K562 (cell line): Measurements from ENCODE around the gene CUEDC2. TPM values are rescaled to one million over a fixed set of nuclear protein-coding genes. Genes with fewer than 3 reads are reported as not detected.

ENCODE experiments used
- ARID1B ChIP-seq: fragments of 450-650 bp; IDR thresholded peaks from 2 replicates; pipeline ENCODE4 v1.6.1; 2016; ENCODE audit warnings: antibody characterized with exemption, mild to moderate bottlenecking, inconsistent platforms
- ARID3B ChIP-seq: fragments of 250-450 bp; sonication (Bioruptor Pico); IDR thresholded peaks from 2 replicates; pipeline ENCODE4 v1.4.0; 2020; ENCODE audit warnings: borderline replicate concordance
- ETS1 ChIP-seq: conservative IDR thresholded peaks from 2 replicates; pipeline ENCODE4 v1.6.1; 2011; ENCODE audit warnings: low read depth, mild to moderate bottlenecking, low read length; ENCODE audit not compliant: control insufficient read depth
- L3MBTL2 ChIP-seq: fragments of 450-650 bp; IDR thresholded peaks from 2 replicates; pipeline ENCODE4 v1.6.1; 2016; ENCODE audit warnings: mild to moderate bottlenecking, moderate library complexity
- LEF1 ChIP-seq: fragments of 450-650 bp; IDR thresholded peaks from 2 replicates; pipeline ENCODE4 v1.6.1; 2016; ENCODE audit warnings: mild to moderate bottlenecking
- POLR2A ChIP-seq: fragments of 450-650 bp; conservative IDR thresholded peaks from 2 replicates; pipeline ENCODE4 v1.6.1; 2016
- POLR2G ChIP-seq: fragments of 200-400 bp; formaldehyde crosslinking; IDR thresholded peaks from 2 replicates; pipeline ENCODE4 v1.6.1; 2017; ENCODE audit warnings: low read depth, mild to moderate bottlenecking, antibody characterized with exemption, low read length, moderate library complexity
- PTRF ChIP-seq: fragments of 450-650 bp; IDR thresholded peaks from 2 replicates; pipeline ENCODE4 v1.6.1; 2016; ENCODE audit warnings: mild to moderate bottlenecking, missing genetic modification characterization, missing compliant biosample characterization
- YY1 ChIP-seq, 3 experiments: IDR thresholded peaks; 2 replicates each; pipeline ENCODE4 v1.6.1; 2011; ENCODE audit warnings: low read length in 2 of 3, mild to moderate bottlenecking in 2 of 3, moderate library complexity in 2 of 3, borderline replicate concordance in 1 of 3, control low read depth in 1 of 3, low read depth in 1 of 3; ENCODE audit not compliant: insufficient read depth in 3 of 3, insufficient replicate concordance in 2 of 3, control insufficient read depth in 1 of 3, insufficient read length in 1 of 3; ENCODE audit errors: extremely low read depth in 1 of 3
- ZFP91 ChIP-seq: sonication (generic); formaldehyde crosslinking; IDR thresholded peaks from 2 replicates; pipeline ENCODE4 v1.8.0; 2022; ENCODE audit warnings: mild to moderate bottlenecking, missing genetic modification reagents
- ZNF3 ChIP-seq: fragments of 250-450 bp; sonication (Bioruptor Pico); IDR thresholded peaks from 2 replicates; pipeline ENCODE4 v1.5.0; 2021; ENCODE audit warnings: mild to moderate bottlenecking, moderate library complexity
- ZNF384 ChIP-seq: IDR thresholded peaks from 2 replicates; pipeline ENCODE4 v1.6.1; 2012; ENCODE audit warnings: low read depth, low read length, improper control_type of control experiment
- ZNF407 ChIP-seq: fragments of 450-650 bp; IDR thresholded peaks from 2 replicates; pipeline ENCODE4 v1.6.1; 2016; ENCODE audit warnings: low read depth
- ZNF766 ChIP-seq: fragments of 200-800 bp; sonication (Bioruptor generic); conservative IDR thresholded peaks from 2 replicates; pipeline ENCODE4 v1.6.1; 2016; ENCODE audit warnings: missing genetic modification characterization, missing compliant biosample characterization
- polyA plus RNA-seq, 8 experiments: library from polyadenylated mRNA; depleted of rRNA in 4 of 8; stranded (reverse) in 5 of 8; unstranded in 3 of 8; fragments of >200 nt; fragmentation: Nextera tagmentation in 2 of 8; fragmentation: Illumina TruSeq in 1 of 8; extraction: Ambion mirVana in 2 of 8; extraction: Trizol in 1 of 8; gene quantifications; 2 replicates each; pipeline versions ENCODE4 v1.2.1 to v1.2.3, GENCODE V29; 2011 to 2014; ENCODE audit warnings: inconsistent platforms in 1 of 8, missing spikeins in 1 of 8
- total RNA-seq, 7 experiments: library from RNA; depleted of rRNA in 6 of 7; stranded (reverse); fragments of >200 nt in 6 of 7; fragmentation: Illumina TruSeq in 2 of 7; extraction: Trizol in 2 of 7; gene quantifications; 2 replicates each; pipeline versions ENCODE4 v1.2.1 to v1.2.3, GENCODE V29; 2011 to 2021; ENCODE audit warnings: low replicate concordance in 1 of 7

CUEDC2 gene
- total and polyA plus RNA-seq, 9 of the 15 experiments (the other 6 are each of a cell fraction or from before 2014, with no cell fraction given), result 8.5 to 48.9 (median 27.4) TPM

- no peak for TF ChIP-seq ZNF407
- no peak for TF ChIP-seq ARID3B (CRISPR knock-in tag)
- no peak for TF ChIP-seq ARID1B
- no peak for TF ChIP-seq POLR2G
- TF ChIP-seq ZNF766 (CRISPR knock-in tag), result no peak
- no peak for TF ChIP-seq PTRF (tag)
- TF ChIP-seq ZFP91 (CRISPR knock-in tag), result no peak
- TF ChIP-seq ZNF3 (CRISPR knock-in tag), result no peak
- peak; percentile 93 for TF ChIP-seq ZNF384
- peak; percentile 66 for TF ChIP-seq L3MBTL2
- TF ChIP-seq ETS1, result no peak
- peak in 1 of 3 experiments; percentile 41 for TF ChIP-seq YY1 (IDR thresholded peaks at IDR 0.05; ENCODE audit: borderline replicate concordance in 1 of 3, control insufficient read depth in 1 of 3, extremely low read depth in 1 of 3, insufficient read depth in 3 of 3, insufficient read length in 1 of 3, insufficient replicate concordance in 2 of 3, low read depth in 1 of 3, low read length in 2 of 3)
- no peak for TF ChIP-seq LEF1
- peak; percentile 81 for TF ChIP-seq POLR2A
Observed at GRCh38 chr10:102449321-102450123, 17.1 kb upstream of the CUEDC2 start (continued).
